ENCODE measurements around the gene METTL5.
"Not testable (repeated sequence)": the region's sequence is repeated elsewhere in the genome, so short reads cannot be mapped to it uniquely, and the experiment has no call there.

DNA sequence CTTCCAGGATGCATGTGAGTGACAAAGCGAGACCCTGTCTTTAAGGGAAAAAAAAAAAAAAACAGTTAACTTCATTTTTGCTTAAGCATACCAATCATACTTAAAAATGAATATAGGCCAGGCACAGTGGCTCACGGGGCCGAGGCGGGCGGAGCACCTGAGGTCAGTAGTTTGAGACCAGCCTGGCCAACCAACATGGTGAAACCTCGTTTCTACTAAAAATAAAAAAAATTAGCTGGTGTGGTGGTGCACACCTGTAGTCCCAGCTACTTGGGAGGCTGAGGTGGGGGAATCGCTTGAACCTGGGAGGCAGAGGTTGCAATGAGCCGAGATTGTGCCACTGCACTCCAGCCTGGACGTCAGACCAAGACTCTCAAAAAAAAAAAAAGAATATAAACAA is 46.7 kb upstream of the METTL5 start:
- TF ChIP-seq POLR2A, EP300, POLR2AphosphoS5 (IDR thresholded peaks at IDR 0.05): not testable (repeated sequence)
- TF ChIP-seq, protein P1, sequence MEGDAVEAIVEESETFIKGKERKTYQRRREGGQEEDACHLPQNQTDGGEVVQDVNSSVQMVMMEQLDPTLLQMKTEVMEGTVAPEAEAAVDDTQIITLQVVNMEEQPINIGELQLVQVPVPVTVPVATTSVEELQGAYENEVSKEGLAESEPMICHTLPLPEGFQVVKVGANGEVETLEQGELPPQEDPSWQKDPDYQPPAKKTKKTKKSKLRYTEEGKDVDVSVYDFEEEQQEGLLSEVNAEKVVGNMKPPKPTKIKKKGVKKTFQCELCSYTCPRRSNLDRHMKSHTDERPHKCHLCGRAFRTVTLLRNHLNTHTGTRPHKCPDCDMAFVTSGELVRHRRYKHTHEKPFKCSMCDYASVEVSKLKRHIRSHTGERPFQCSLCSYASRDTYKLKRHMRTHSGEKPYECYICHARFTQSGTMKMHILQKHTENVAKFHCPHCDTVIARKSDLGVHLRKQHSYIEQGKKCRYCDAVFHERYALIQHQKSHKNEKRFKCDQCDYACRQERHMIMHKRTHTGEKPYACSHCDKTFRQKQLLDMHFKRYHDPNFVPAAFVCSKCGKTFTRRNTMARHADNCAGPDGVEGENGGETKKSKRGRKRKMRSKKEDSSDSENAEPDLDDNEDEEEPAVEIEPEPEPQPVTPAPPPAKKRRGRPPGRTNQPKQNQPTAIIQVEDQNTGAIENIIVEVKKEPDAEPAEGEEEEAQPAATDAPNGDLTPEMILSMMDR (IDR thresholded peaks at IDR 0.05) = not testable (repeated sequence)

All from upper lobe of left lung (tissue), 4 donors.